Common myeloid progenitor, CD34-positive (primary cell): ENCODE data around the gene SH2D4B.

Source experiments
- CTCF ChIA-PET: fragments of 350-600 bp; sonication (Branson Sonifier 250); formaldehyde crosslinking; loops from one replicate; lab custom pipeline; 2021; ENCODE audit warnings: antibody characterized with exemption; lab: Charles Lee
- POLR2A ChIA-PET: fragments of 350-600 bp; sonication (Branson Sonifier 250); formaldehyde crosslinking; loops from one replicate; lab custom pipeline; 2021; ENCODE audit warnings: antibody characterized with exemption; lab: Charles Lee
- DNase-seq, 3 donors: peaks; one replicate each; pipeline versions ENCODE4 v3.0.0 to v3.0.0-alpha.2; 2013
- H3K27ac ChIP-seq, 2 experiments: 1 replicate in 1 of 2; 2 replicates in 1 of 2; pipeline ENCODE4 v1.7.0; 2013; ENCODE audit warnings: inconsistent platforms in 2 of 2, low read length in 2 of 2, mild to moderate bottlenecking in 2 of 2, low read depth in 1 of 2, moderate library complexity in 1 of 2; ENCODE audit not compliant: severe bottlenecking in 2 of 2, insufficient read depth in 1 of 2, poor library complexity in 1 of 2
- H3K27me3 ChIP-seq, 5 experiments: replicated peaks in 2 of 5; 1 replicate in 3 of 5; 2 replicates in 2 of 5; pipeline versions ENCODE4 v1.6.1 to v1.7.0; 2013; ENCODE audit warnings: low read length in 4 of 5, mild to moderate bottlenecking in 2 of 5, moderate library complexity in 2 of 5, inconsistent platforms in 1 of 5; ENCODE audit not compliant: insufficient read depth in 5 of 5, control insufficient read depth in 4 of 5
- H3K36me3 ChIP-seq, 4 experiments: 1 replicate in 2 of 4; 2 replicates in 2 of 4; pipeline versions ENCODE4 v1.6.1 to v1.7.0; 2013; ENCODE audit warnings: low read length in 3 of 4, control low read depth in 1 of 4, mild to moderate bottlenecking in 1 of 4; ENCODE audit not compliant: control insufficient read depth in 4 of 4, insufficient read depth in 4 of 4
- H3K4me1 ChIP-seq, 4 experiments: 1 replicate in 3 of 4; 2 replicates in 1 of 4; pipeline versions ENCODE4 v1.6.1 to v1.7.1; 2013; ENCODE audit warnings: low read length in 3 of 4, mild to moderate bottlenecking in 3 of 4, control low read depth in 1 of 4, inconsistent platforms in 1 of 4, moderate library complexity in 1 of 4; ENCODE audit not compliant: control insufficient read depth in 4 of 4, insufficient read depth in 4 of 4; ENCODE audit errors: control extremely low read depth in 1 of 4
- H3K4me3 ChIP-seq, 7 experiments: 1 replicate in 4 of 7; 2 replicates in 3 of 7; pipeline versions ENCODE4 v1.5.1 to v1.7.0; 2013; ENCODE audit warnings: mild to moderate bottlenecking in 7 of 7, low read length in 6 of 7, moderate library complexity in 6 of 7, inconsistent platforms in 2 of 7, low read depth in 2 of 7, control low read depth in 1 of 7; ENCODE audit not compliant: insufficient read depth in 4 of 7, control insufficient read depth in 1 of 7; ENCODE audit errors: extremely low read depth in 1 of 7
- H3K9me3 ChIP-seq, 5 experiments: 1 replicate in 4 of 5; 2 replicates in 1 of 5; pipeline versions ENCODE4 v1.6.1 to v1.7.1; 2013; ENCODE audit warnings: low read length in 4 of 5, mild to moderate bottlenecking in 2 of 5, inconsistent platforms in 1 of 5, low read depth in 1 of 5, moderate library complexity in 1 of 5; ENCODE audit not compliant: control insufficient read depth in 4 of 5, insufficient read depth in 2 of 5; ENCODE audit errors: control extremely low read depth in 1 of 5
- WGBS: methylation state at CpG from one replicate; pipeline ENCODE4 v1.1.5; 2013; ENCODE audit not compliant: insufficient coverage; 5-methylcytosine and 5-hydroxymethylcytosine counted together

Gene SH2D4B

DNA sequence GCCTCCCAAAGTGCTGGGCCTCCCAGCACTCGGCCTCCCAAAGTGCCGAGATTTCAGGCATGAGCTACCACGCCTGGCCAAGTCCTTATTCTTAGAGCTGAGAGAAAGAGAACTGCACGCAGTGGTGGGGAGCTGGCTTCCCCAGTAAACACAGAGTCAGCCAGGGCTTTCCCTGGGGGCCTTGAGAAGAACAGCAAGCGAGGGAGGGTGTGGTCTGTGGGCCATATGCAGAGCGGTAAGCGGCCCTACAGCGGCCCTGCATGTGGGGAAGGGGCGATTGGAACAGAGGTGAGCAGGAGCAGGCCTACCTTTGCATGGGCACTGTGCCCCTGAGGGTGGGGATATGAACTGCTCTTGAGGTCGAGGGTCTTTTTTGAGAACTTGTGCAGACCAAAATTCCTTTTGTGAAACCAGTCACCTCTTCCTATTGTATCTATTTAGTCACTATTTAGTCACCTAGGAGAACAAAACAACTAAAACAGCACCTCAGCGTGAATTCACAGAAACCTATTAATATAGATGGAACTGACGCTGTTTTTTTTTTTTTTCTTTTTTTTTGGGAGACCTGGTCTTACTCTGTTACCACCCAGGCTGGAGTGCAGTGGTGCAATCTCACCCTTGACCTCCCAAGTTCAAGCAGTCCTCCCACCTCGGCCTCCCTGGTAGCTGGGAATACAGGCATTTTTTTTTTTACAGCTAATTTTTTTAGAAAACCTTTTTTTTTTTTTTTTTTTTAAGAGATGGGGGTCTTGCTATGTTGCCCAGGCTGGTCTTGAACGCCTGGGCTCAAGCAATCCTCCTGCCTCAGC lies 36.9 kb upstream of the SH2D4B start:
- H3K27me3 ChIP-seq: no peaks in the 10 kb centered on the region
- peak overlapping the region in 1 of 2 experiments; percentile 38 for H3K27ac ChIP-seq
- peaks cover 0 to 12% (median 0%) of the 10 kb centered on the region in 4 experiments for H3K36me3 ChIP-seq
- ChIA-PET CTCF (interaction anchor here (1.0 to 21.8 kb wide), 10 partner anchors 8 to 118 kb away, joined by 3 to 571 read pairs (median 10); no protein-coding TSS in a partner anchor), POLR2A (interaction anchor here (1.2 kb wide), 1 partner anchor 42 kb away, joined by 3 read pairs; no protein-coding TSS in a partner anchor)
- peak overlapping the region in 1 of 7 experiments; percentile 7 for H3K4me3 ChIP-seq
- no peaks in the 10 kb centered on the region for H3K9me3 ChIP-seq
- peak in 2 of 3 donors; percentile 74 to 81 for DNase-seq
- peaks cover 17 to 90% (median 62%) of the 10 kb centered on the region in 4 experiments for H3K4me1 ChIP-seq
- WGBS: 88% methylated on average over 9 of the region's 14 CpGs

DNA sequence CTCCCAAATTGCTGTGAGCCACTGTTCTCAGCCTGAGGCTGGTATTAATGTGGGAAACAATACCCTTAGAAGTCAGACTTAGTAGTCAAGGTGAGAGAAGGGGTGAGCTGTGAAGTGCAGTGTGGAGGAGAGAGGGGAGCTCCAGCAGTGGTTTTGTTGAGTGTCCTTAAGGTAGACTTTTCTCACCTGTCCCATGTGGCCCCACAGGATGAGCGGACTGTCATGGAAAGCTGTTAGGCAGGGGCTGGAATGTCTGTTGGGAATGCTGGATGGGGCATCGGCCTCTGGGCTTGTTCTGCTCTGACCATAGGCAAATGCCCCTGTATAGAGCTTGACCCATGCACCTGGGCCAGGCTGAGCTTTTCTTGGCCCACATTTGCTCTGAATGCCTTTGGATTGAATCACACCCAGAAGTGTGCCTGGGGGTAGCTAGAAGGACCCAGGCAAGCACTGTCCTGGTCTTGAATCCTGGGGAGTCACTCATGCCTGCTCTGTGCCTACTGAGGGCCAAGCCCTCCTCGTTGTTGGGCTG lies 36.3 kb upstream of the SH2D4B start:
- CTCF ChIA-PET: interaction anchor here (0.8 to 21.8 kb wide), 9 partner anchors 8 to 119 kb away, joined by 3 to 571 read pairs (median 5); no protein-coding TSS in a partner anchor
- H3K27ac ChIP-seq: no peak overlapping the region
- H3K27me3 ChIP-seq: no peaks in the 10 kb centered on the region
- WGBS: 100% methylated on average over 3 of the region's 3 CpGs
- peaks cover 17 to 91% (median 62%) of the 10 kb centered on the region in 4 experiments for H3K4me1 ChIP-seq
- DNase-seq: no peak
- peaks cover 0 to 16% (median 1%) of the 10 kb centered on the region in 4 experiments for H3K36me3 ChIP-seq
- H3K4me3 ChIP-seq: no peak overlapping the region
- H3K9me3 ChIP-seq: no peaks in the 10 kb centered on the region
- POLR2A ChIA-PET: no interaction called here

DNA sequence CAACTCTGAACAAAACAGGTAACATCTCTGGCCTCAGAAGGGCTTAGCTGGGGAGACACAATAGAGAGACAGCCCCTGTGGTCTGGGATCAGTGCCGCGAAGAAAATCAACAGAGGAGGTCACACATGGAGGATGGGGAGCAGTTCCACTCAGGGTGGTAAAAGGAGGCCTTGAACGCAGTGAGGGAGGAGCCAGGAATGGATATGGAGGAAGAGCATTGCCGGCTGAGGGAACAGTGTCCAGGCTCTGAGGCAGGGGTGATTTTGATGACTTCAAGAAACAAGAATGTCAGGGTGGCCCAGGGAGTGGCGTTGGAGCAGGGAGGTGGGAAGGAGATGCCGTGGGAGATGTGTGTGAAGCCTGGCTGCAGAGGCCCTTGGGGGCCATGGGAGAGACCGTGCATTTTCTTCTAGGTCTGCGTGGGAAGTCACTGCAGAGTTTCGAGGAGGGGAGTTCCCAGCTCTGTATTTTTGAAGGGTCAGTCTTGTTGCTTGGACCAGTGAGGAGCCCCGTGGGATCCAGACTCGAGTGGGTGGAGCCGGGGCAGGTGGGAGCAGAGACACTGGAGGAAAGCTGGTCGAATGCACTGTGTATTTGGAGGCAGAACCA lies 35.7 kb upstream of the SH2D4B start:
- POLR2A ChIA-PET: interaction anchor here (1.1 kb wide), 1 partner anchor 57 kb away, joined by 3 read pairs; no protein-coding TSS in a partner anchor

DNA sequence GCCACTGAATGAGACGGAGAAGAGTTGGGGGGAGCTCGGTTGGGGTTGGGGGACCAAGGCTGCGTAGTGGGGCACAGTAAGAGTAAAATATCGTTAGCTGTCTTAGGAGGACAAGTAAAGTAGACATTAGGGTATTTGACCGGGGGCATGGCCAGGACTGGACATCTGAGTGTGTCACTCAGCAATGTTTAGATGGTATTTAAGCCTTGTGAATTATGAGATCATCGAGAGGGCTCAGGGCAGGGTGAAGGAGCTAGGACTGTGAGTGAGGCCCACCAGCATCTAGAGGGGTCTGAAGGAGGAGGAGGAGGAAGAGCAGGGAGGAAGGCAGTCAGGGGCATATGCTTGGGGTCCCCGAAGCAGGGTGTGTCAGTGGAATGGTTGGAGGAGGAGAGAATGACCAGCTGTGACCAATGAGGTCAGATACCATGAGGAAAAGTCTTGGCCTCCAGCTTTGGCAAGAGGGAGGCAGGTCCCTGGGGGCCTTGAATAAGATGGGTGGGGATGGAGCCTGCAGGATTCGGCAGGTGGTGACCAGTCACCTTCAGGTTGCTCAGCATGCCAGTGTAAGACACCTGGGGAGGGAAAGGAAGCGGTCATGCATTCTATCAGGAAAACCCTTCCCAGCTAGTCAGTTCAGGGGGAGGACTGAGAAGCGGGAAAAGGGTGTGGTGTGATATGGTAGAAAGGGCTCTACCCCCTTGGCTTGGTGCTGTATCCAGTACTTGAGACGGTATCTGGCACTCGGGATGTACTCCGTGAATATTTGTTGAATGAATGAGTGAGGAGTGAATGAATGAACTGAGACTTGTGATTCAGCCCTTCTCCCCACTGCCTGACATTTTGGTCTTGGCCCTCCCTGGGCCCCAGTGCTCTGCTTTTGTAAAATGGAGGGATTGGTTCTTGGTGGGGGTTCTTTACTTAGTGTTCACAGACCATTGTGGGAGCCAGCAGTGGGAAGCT lies 34.8 kb upstream of the SH2D4B start:
- Histone ChIP-seq H3K27ac (peak overlapping the region in 1 of 2 experiments; percentile 46), H3K9me3 (no peaks in the 10 kb centered on the region), H3K36me3 (peaks cover 0 to 27% (median 8%) of the 10 kb centered on the region in 4 experiments), H3K4me1 (peaks cover 15 to 79% (median 53%) of the 10 kb centered on the region in 4 experiments), H3K4me3 (no peak overlapping the region), H3K27me3 (no peaks in the 10 kb centered on the region)
- POLR2A ChIA-PET: interaction anchor here (1.1 kb wide), 1 partner anchor 58 kb away, joined by 3 read pairs; no protein-coding TSS in a partner anchor
- CTCF ChIA-PET: interaction anchor here (0.8 to 21.8 kb wide), 12 partner anchors 11 to 121 kb away, joined by 3 to 571 read pairs (median 26); no protein-coding TSS in a partner anchor
- WGBS: 86% methylated on average over 9 of the region's 13 CpGs
- no peak for DNase-seq

More for the DNA sequence above, 35.7 kb upstream of the SH2D4B start:
- no peaks in the 10 kb centered on the region for H3K9me3 ChIP-seq
- CTCF ChIA-PET: interaction anchor here (0.8 to 21.8 kb wide), 8 partner anchors 9 to 119 kb away, joined by 3 to 571 read pairs (median 5); no protein-coding TSS in a partner anchor
- H3K27me3 ChIP-seq: no peaks in the 10 kb centered on the region
- H3K27ac ChIP-seq: no peak overlapping the region
- peaks cover 0 to 20% (median 3%) of the 10 kb centered on the region in 4 experiments for H3K36me3 ChIP-seq
- H3K4me1 ChIP-seq: peaks cover 17 to 88% (median 61%) of the 10 kb centered on the region in 4 experiments
- WGBS: 95% methylated on average over 10 of the region's 13 CpGs
- no peak for DNase-seq
- H3K4me3 ChIP-seq: no peak overlapping the region

DNA sequence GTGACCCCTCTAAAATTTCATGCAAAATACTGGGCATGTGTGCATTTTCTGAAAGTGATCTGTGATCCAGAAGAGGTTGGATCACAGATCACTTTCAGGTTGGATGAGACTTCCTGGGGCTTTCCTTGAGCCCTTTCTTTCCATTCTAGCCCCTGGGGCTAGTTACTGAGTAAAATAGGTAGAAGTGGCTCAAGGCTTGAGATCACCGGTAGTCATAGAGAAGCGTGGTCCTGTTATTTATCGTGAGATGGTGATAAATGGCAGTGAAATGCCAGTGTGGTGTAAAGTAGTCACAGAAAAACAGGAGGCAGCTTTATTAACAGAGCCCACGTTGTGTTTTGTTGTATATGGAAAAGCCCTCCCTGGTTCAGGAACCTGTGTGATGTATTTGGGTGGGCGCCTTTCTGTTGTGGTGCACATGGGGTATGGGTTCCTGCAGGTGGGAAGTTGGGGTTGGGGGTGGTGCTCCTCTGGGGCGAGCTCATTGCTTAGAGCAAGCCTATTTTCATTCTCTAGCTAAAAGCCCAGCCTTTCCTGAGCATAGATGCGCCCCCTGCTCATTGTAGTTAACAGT lies 34.0 kb upstream of the SH2D4B start:
- 93% methylated on average over 5 of the region's 7 CpGs for WGBS
- no peak for DNase-seq
- peaks cover 0 to 31% (median 12%) of the 10 kb centered on the region in 4 experiments for H3K36me3 ChIP-seq
- CTCF ChIA-PET: interaction anchor here (1.0 to 21.8 kb wide), 15 partner anchors 11 to 126 kb away, joined by 3 to 571 read pairs (median 20); no protein-coding TSS in a partner anchor
- H3K9me3 ChIP-seq: no peaks in the 10 kb centered on the region
- no peak overlapping the region for H3K4me3 ChIP-seq
- H3K27ac ChIP-seq: peak overlapping the region in 1 of 2 experiments; percentile 46
- H3K4me1 ChIP-seq: peaks cover 10 to 72% (median 45%) of the 10 kb centered on the region in 4 experiments
- no peaks in the 10 kb centered on the region for H3K27me3 ChIP-seq
- POLR2A ChIA-PET: no interaction called here
